Embryonic facial prominence (tissue), 1 donor: ENCODE results near the gene LIPA.
"Not testable (repeated sequence)": the region's sequence is repeated elsewhere in the genome, so short reads cannot be mapped to it uniquely, and the experiment has no call there.

Source experiments
- DNase-seq: peaks from one replicate; pipeline ENCODE4 v3.0.0-alpha.2; 2016; ENCODE audit errors: extremely low spot score

The LIPA gene

DNA sequence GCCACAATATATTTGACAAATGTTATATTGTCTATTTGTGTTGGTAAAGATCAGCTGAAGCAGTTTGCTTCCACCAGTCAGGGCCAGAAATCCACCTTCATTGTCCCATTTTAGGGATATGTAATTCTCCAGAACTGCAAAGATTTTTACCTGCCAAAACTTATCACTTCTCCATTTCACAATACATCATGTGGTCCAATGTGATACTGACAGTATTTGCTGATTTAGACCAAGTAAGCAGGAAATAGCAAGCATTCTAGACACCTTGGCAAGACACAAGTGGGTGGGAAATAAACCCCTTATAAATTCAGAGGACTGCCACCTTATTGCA lies 18.5 kb upstream of the LIPA start:
- no peak for DNase-seq

DNA sequence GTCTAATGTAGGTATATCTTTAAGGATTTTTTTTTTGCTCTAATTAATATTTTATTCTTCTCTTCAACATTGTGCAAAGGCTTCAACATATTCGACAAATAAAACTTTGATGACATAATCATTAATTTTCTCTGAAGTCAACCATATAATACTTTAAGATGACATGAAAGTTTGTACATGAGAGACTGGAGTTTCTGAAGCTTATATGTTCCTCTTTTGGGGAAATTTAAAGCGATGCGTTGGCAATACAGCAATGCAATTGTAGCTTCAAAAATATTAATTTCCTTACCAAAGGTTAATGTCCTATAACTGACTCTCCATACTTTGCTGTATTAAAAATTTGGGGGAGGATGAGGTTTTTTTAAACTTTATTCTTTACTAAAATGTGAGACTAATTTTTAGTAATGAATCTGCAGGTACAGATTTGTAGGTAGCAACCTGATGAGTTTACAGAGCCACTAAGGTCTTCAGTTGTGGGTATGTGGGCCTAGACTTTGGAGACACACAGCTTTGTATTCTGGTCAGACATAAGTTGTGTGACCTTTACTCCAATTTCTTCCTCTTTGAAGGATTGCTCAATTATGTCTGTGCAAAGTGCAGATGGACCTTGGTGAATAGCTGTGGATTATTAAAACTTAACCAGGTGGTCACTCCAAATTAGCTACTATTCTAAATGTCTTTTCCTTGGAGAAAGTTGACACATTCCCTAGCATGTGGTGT lies 18.0 kb upstream of the LIPA start:
- DNase-seq = no peak

DNA sequence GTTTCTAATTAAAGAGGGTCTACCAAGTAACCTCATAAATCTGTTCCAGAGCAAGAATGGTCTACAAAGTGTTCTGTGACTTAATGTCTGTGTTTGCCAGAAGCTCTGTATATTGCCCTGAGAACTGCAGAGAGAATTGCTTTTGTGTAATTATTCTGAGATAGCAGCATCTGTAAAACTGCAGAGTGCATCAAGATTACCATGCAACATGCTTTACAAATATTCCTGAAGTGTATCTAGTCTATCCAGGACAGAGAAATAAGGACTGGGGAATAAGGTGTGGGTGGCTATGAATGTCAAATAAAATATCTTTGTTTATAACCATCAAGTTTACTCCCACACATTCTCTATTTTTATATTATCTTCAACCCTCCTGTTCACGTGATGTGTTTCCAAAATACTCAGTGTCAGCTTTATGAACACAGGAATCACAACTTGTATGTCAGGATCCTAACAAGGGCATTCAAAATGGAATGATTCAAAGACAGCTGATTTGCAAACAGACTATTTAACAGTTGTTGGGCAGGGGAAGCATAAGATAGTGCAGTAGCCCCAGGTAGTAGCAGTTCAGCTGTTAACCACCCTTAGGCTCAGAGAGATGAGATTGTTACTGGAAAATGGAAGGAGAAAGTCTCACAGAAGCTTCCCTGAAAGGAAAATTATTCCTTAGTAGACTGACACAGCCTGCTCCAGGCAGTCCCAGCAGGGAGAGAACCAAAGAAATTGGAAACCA lies 15.3 kb upstream of the LIPA start:
- DNase-seq = no peak

DNA sequence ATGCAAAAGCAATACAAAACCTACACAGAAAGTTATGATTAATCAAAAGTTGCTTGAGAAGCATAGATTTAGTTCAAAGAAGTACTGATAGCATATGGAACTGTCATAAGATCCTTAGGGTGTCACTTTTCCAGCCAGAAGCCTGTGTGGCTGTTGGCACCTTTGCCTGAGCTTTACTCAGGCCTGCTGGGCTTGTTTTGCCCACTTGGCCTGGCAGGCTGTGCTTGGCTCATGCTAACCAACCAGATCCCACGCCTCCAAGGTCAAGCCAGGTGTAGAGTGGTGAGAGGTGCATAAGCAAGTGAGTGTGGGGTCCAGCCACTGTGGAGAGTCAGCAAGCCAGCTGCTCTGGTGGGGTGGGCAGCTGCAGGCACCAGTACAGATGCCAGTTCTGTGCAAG lies 12.0 kb upstream of the LIPA start:
- no peak for DNase-seq

DNA sequence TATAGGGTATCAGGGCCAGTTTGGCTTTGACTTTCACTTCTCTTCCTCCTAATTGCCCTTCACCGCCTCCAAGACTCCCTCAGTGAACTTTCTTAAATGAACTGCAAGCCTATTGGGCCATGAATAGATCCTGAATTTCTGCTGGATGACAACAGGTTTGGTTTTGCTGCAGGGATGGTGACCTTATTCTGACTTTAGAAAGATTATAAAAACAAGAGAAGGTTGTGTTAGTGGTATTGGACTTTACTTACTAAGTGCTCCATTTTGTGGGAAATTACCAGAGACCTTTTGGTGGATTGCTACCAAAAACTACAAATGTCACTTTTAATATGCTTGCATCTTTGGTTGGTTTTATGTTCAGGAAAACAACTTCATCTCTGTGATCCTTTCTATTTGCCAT lies 11.5 kb upstream of the LIPA start:
- DNase-seq = no peak

DNA sequence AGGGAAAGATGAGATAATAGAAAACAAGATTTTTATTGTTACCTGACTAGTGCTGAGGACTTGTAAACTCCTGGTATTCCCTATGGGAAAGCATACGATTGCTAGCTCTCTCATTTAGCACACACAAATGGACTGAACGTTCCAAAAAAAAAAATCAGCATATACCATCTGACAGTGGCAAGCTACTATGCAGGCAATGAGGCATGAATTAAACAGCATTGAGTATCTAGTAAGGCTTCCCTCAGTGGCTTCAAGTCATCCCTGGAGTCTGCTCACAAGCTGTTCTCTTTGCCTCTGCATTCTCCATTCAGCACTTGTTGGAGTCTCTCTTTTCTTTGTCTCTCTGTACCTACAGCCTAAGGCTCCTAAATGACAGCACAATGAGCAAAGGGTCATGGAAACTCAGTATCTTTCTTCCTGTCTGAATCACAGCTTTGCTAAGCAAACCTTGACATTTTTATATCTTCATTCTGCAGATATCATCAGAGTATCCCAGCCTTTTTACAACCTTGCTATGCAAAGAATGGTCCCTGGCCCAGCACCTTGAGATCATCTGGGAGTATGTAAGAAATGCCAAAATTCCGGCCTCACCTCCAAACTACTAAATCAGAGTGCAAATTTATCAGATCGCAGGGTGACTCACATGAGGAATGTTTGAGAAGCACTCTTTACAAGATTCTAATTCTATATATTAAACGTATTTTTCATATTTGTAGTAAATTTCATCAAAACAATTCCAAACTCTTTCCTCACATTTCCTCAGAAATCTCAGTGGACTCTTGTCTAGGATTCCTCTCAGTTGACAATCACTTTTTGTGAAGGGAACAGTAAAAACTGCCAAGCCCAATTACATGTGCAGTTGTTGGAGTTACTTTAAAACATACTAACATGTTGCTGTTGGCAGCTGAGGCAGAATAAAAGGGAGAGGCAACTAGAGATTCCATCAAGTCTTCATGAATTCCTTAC lies 10.8 kb upstream of the LIPA start:
- no peak for DNase-seq

DNA sequence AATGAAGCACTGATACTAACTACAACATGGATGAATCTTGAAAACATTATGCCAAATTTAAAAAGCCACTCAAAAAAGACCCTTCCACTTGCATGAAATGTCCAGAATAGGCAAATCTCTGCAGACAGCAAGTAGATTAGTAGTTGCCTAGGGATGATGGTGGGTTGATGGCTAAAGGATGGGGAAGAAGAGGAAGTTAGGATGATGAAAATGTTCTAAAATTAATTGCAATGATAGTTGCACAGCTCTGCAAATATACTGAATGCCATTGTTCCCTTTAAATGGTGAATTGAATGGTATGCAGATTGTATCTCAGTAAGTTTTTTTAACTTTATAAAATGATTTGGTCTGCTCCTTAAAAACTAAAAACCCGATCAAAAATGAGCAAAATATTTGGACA lies 7.3 kb upstream of the LIPA start:
- DNase-seq = no peak

DNA sequence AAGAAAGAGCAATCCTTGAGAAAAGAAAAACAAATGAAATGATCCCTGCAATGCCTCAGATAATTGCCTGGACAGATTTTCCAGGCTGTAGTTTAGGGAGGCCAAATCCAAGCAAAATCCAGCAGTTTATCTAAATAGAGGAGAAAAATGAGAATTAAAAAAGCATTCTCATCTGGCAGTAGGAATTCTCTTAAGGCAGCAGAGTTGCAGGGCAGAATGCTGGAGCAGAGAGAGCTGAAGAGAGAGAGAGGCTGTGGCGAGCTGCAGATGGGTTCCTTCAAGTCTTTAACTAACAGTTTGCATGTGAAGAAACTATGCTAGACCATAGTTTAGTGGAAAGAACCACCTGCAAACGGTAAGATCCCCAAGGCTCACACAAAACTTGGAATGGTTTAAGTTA lies 6.0 kb upstream of the LIPA start:
- no peak for DNase-seq

DNA sequence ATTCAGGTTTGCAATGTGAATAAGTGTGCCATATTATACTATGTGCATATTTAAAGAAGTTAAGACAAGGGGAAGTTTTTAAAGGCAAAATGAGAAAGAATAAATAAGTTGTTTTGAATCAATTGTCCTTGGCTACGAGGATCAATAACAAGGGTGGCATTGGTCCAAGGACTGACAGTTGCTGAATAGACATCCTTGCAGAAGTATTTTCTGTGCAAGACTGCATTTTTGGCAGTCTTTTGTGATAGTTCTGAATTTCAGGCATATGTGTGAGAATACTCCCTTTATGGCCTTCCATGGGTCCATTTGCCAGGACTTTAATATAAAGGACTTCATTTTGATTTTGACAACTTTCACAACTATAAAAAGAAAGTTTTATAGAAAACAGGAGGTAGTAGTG lies 5.4 kb upstream of the LIPA start:
- no peak for DNase-seq

DNA sequence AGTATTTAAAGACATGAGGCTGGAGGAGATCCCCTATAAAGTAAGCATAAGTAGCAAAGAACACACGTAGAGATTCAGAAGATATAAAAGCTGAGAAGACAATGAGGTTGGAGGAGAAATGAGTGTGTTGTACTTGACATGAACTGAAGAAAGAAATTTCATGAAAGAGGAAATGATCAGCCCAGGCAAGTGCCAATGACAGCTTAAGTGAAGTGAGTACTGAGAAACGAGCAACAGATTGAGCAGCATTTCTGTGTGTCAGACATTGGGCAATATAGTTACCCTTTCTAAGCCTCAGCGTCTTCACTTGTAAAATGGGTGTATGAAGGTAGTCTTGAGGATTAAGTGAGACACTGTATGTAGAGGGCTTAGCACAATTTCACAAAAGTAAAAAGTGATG lies 4.8 kb upstream of the LIPA start:
- no peak for DNase-seq

DNA sequence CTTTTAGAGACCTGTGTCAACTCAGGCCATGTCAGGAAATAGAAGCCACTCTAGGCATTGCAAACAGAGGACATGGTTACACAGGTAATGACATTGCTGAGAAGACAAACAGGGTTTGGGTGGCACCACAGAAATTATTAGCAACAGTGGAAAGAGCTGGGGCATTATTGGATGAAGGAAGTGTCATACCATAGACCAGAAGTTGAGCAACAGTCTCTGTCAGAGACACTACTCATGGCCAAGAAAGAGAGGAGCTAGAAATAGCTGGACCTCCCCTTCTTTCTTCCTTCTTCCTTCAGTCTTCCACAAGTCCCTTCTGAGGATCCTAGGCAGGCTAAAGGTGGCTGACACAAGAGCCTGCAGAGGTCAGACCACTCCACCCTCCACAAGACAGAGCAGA lies 4.2 kb upstream of the LIPA start:
- DNase-seq = no peak

DNA sequence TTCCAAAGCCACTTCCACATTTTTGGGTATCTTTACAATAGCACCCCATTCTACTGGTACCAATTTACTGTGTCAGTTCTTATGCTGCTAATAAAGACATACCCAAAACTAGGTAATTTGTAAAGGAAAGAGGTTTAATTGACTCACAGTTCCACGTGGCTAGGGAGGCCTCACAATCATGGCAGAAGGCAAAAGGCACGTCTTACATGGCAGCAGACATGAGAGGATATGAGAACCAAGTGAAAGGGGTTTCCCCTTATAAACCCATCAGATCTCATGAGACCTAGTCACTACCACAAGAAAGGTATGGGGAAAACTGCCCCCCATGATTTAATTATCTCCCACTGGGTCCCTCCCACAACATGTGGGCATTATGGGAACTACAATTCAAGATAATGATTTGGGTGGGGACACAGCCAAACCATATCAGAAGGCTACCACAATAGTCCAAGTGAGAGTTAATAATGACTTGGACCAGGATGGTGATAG lies 3.6 kb upstream of the LIPA start:
- DNase-seq = not testable (repeated sequence)

DNA sequence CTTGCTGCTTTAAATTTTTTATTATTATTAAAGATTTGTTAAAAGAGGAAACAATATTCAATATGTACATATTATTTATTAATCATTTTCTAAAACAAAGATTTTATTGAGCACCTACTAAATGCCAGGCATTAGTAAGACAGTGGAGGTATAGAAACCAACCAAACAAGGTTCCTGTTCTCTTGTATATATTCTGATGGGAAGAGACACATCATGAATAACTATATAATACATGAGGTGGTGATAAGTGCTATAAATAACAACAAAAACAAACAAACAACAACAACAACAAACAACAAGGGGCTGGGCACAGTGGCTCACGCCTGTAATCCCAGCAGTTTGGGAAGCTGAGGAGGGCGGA lies 630 bp upstream of the LIPA start:
- no peak for DNase-seq

DNA sequence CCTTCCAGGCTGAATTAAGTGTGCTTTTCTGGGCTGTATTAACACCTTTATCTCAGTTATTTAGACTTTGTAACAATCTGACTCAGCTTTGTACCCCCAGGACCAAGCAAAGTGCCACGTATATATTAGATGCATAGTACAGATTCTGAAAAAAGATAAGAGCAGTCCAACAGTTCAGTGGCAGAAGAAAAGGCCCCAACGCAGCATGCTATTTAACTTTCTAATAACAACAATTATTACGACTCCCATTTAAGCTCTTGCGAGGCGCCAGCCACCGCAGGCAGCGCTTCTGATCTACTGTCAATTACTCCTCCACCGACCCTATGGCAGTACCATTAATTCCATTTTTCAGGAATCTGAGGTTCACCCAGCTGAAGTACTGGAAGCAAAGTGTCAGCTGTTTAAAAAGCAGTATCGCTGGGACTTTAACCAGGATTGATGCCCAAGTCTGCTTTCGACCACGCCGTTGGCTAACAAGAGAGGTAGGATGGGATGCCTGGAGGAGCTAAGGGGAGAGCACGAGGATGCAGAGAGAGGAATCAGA lies 638 bp downstream of the LIPA start:
- no peak for DNase-seq

DNA sequence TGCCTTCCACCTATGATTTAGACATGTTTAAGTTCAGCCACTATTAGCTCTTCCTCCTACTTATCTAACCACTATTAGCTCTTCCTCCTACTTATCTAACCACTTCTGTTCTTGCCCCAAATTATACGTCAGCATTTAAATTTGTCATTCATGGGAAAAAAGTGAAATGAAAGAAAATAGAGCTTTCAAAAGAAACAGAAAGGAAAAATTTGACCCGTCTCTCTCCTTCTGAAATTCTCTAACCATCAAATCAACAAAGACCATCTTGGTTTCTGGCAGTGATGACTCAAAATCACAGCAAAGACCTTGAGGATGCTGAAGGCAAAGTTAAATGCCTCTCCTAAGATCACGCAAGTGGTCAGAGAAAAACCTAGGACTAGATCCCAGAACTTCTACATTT lies 2.6 kb downstream of the LIPA start:
- DNase-seq = no peak

DNA sequence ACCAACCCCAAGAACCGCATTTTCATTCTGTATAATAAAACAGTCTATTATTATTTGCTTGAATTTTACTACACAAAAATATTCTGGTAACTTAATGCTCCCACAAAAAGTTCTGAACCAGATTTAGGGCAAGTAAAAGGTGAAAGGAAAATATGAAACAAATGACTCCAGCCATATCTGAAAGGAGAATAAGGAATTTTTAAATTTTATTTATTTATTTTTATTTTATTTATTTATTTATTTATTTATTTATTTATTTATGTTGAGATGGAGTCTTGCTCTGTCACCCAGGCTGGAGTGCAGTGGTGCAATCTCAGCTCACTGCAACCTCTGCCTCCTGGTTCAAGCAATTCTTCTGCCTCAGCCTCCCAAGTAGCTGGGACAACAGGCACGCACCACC lies 4.0 kb downstream of the LIPA start:
- DNase-seq = not testable (repeated sequence)

DNA sequence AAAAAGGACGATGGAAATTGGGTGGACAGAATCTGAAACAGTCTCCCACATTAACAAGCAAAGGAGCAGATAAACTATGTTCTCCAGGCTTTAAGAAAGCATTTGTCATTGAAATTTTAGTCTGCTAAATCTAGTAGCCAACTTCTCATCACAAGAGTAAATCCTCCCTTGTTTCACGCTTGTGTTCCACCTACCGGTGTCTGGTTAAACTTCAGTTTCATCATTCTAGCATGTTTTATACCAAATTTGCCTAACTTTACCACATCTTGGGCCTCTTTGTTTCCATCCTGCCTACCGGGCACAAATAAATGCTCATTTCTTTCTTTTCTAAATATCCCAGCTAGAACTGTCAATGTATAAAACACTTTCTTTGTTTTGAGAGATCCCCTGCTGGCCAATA lies 5.8 kb downstream of the LIPA start:
- DNase-seq = no peak

DNA sequence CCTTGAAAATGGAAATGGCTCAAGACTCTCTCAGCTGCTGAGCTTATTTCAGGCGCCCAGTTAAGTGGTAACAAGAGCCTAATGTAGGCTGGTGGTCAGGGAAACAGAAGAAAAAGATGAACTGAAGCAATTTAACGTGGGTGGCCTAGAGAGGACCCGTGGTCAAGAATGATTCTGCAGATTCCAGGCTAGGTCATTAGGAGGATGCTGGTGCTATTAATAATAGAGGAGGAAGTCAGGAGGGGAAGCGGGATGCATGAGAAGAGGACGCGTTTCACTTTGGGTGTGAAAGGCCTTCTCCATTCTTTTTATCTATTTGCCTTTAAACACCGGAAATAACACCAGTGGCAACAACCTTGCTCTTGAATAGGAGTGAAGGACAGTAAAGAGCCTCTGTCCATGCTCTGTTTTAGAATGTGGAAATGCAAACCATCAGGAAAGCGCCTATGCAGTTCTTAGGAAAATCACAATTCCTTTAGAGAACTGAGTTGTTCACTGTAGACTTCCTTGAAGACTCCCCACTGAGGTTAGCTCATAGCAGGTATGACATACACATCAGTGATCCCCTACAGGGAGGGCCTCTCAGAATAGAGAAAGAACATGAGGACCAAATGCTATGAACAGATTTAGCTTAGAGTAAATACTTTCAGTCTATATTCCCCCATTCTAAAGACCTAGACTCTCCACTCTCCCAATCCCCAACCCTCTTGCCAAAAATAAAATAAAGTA lies 8.6 kb downstream of the LIPA start:
- no peak for DNase-seq

DNA sequence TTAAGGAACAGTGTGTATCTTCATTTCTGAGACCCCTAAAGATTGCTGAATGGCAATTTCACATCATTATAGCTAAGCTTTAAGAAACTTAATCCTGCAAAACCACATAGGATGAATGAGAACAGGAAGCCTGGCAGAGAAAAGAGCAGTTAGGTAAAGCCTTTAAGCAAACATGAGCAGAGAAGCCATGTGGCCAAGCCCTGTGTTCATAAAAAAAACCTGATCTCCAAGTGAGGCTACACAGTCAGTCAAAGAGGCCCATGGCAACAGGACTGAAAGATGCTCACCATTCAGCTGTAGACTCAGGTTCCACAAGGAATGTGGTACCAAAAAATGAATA lies 9.3 kb downstream of the LIPA start:
- DNase-seq = no peak

DNA sequence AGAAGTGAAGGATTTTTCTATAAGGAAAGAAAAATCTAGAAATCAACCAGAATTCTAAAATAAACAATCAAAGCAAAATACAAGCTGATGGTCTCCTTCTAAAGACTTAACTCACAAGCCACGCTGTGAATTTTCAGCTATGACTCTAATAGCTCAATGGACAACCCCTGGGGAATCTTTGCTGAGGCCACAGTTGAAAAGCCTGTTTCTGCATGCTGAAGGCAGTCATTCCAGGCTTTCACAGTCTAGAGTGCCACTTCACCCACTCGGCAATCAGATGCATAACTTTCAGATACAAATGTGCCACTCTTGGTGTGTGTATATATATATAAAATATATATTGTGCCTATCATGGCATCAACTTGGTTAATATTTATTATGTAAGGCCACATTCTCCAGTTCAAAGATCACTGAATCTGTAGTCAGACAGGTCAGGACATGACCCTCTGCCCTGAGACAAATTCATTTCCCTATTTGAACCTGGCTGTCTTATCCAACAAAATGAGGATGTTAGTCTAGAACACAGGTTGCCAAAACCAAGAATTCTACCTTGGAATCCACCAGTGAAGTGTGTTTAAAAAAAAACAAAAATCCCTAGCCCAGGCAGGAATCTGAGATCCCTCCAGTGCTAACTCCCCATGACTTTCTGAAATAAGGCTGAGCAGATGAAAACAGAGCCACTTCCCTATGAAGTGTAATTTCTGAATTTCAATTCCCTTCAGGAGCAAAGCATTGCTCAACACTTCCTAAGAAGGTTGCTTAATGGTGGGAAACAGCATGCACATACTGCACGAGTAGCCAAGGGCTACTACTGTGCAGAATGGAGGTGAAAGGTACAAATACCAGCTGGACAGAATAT lies 9.9 kb downstream of the LIPA start:
- DNase-seq = no peak

DNA sequence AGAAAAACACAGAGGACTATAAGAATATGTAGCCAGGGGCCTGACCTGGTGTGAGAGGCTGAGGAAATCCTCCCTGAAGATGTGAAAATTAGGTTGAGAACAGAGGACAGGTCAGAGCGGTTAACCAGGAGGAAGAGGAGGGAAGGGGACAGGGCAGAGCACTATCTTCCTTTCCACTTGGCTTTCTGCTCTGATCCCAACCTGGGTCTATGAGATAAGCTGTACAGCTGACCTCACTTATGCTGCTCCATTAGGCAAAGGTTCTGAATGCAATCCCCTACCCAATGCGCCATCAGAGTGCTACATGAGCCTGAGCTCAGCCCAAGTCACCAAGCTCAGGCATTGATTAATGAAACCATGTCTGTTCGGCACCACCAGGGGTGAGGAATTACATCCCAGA lies 10.5 kb downstream of the LIPA start:
- no peak for DNase-seq
